HepG2 (cell line): ENCODE results near the gene C16orf89.
"Not testable (repeated sequence)": the region's sequence is repeated elsewhere in the genome, so short reads cannot be mapped to it uniquely, and the experiment has no call there.

Experiments
- FOSL1 ChIP-seq: sonication (generic); formaldehyde crosslinking; IDR thresholded peaks from 2 replicates; pipeline ENCODE4 v1.9.0; 2021; ENCODE audit warnings: missing genetic modification reagents, borderline replicate concordance
- GLI4 ChIP-seq: sonication (generic); formaldehyde crosslinking; IDR thresholded peaks from 2 replicates; pipeline ENCODE4 v1.5.1; 2020; ENCODE audit warnings: missing genetic modification reagents, mild to moderate bottlenecking, moderate library complexity, borderline replicate concordance
- GTF2F1 ChIP-seq: fragments of 150-350 bp; IDR thresholded peaks from 2 replicates; pipeline ENCODE4 v1.6.1; 2014; ENCODE audit warnings: low read length
- JUN ChIP-seq: sonication (generic); formaldehyde crosslinking; IDR thresholded peaks from 2 replicates; pipeline ENCODE4 v1.4.0; 2020; ENCODE audit warnings: mild to moderate bottlenecking, missing genetic modification reagents
- ZBTB1 ChIP-seq: sonication (generic); formaldehyde crosslinking; IDR thresholded peaks from 2 replicates; pipeline ENCODE4 v1.4.0; 2020; ENCODE audit warnings: missing genetic modification reagents, borderline replicate concordance
- ZNF263 ChIP-seq: sonication (generic); formaldehyde crosslinking; IDR thresholded peaks from 2 replicates; pipeline ENCODE4 v1.4.0; 2020; ENCODE audit warnings: missing genetic modification reagents
- ZNF30 ChIP-seq: sonication (generic); formaldehyde crosslinking; IDR thresholded peaks from 2 replicates; pipeline ENCODE4 v1.5.0; 2020; ENCODE audit warnings: mild to moderate bottlenecking, missing genetic modification reagents
- ZNF510 ChIP-seq: sonication (generic); formaldehyde crosslinking; IDR thresholded peaks from 2 replicates; pipeline ENCODE4 v1.4.0; 2020; ENCODE audit warnings: low read depth, mild to moderate bottlenecking, missing genetic modification reagents
- TF ChIP-seq, protein P1 (sequence below): sonication (generic); formaldehyde crosslinking; IDR thresholded peaks from 2 replicates; pipeline ENCODE4 v1.4.0; 2020; ENCODE audit warnings: mild to moderate bottlenecking, missing genetic modification reagents

GRCh38 chr16:5097061-5097469, 31.3 kb upstream of the C16orf89 start:
- TF ChIP-seq FOSL1 (CRISPR knock-in tag); GLI4; GTF2F1; JUN; ZNF263 (CRISPR knock-in tag): not testable (repeated sequence)
- TF ChIP-seq ZNF510, result 0 out of 2 replicates have a peak, but pooled peaks have one; percentile 60
- TF ChIP-seq, protein P1, sequence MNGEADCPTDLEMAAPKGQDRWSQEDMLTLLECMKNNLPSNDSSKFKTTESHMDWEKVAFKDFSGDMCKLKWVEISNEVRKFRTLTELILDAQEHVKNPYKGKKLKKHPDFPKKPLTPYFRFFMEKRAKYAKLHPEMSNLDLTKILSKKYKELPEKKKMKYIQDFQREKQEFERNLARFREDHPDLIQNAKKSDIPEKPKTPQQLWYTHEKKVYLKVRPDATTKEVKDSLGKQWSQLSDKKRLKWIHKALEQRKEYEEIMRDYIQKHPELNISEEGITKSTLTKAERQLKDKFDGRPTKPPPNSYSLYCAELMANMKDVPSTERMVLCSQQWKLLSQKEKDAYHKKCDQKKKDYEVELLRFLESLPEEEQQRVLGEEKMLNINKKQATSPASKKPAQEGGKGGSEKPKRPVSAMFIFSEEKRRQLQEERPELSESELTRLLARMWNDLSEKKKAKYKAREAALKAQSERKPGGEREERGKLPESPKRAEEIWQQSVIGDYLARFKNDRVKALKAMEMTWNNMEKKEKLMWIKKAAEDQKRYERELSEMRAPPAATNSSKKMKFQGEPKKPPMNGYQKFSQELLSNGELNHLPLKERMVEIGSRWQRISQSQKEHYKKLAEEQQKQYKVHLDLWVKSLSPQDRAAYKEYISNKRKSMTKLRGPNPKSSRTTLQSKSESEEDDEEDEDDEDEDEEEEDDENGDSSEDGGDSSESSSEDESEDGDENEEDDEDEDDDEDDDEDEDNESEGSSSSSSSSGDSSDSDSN (CRISPR knock-in tag), result not testable (repeated sequence)
- TF ChIP-seq ZBTB1 (CRISPR knock-in tag), result 0 out of 2 replicates have a peak, but pooled peaks have one; percentile 21
- TF ChIP-seq ZNF30 (CRISPR knock-in tag), result 0 out of 2 replicates have a peak, but pooled peaks have one; percentile 61
